22Rv1 (cell line): Measurements from ENCODE around the gene FKBP1B.

Experiments
- ZFX ChIP-seq: fragments of 450-650 bp; IDR thresholded peaks from 2 replicates; pipeline ENCODE4 v1.6.1; 2017; ENCODE audit warnings: antibody characterized with exemption, borderline replicate concordance
- TF ChIP-seq, protein P1 (sequence below): fragments of 450-650 bp; IDR thresholded peaks from 2 replicates; pipeline ENCODE4 v1.5.1; 2017; ENCODE audit warnings: mild to moderate bottlenecking

DNA sequence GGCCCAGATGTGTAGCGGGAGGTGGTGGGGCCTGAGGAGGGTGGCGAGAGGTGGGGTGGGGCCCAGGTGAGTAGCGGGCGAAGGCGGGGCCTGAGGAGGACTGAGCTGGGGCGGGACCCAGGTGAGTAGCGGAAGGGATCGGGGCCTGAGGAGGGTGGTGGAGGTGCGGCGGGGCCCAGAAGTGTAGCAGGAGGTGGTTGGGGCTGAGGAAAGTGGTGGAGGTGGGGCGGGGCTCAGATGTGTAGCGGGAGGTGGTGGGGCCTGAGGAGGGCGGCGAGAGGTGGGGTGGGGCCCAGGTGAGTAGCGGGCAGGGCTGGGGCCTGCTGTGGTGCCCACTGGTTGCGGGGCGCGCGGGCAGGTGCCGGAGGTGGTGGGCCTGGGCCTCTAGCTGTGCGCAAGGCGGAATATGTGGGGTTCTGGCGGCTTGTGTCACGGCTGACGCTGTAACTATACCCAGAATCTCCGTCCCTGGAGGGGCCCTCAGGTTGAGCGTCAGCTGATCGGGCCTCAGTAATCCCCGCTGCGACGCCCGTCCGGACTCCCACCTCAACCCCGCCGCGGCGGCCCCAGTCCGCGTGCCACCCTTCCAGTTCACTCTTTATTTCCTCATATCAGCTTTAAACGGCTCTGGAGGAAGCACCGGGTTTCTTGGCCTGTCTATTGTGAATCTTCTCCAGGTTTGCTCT lies 27.5 kb downstream of the FKBP1B start:
- TF ChIP-seq, protein P1, sequence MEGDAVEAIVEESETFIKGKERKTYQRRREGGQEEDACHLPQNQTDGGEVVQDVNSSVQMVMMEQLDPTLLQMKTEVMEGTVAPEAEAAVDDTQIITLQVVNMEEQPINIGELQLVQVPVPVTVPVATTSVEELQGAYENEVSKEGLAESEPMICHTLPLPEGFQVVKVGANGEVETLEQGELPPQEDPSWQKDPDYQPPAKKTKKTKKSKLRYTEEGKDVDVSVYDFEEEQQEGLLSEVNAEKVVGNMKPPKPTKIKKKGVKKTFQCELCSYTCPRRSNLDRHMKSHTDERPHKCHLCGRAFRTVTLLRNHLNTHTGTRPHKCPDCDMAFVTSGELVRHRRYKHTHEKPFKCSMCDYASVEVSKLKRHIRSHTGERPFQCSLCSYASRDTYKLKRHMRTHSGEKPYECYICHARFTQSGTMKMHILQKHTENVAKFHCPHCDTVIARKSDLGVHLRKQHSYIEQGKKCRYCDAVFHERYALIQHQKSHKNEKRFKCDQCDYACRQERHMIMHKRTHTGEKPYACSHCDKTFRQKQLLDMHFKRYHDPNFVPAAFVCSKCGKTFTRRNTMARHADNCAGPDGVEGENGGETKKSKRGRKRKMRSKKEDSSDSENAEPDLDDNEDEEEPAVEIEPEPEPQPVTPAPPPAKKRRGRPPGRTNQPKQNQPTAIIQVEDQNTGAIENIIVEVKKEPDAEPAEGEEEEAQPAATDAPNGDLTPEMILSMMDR: no peak
- TF ChIP-seq ZFX: no peak
